Glutamatergic neuron (in vitro differentiated cells): Measurements from ENCODE around the gene CYTH1. TPM values are rescaled to one million over a fixed set of nuclear protein-coding genes. Genes with fewer than 3 reads are reported as not detected.

Experiments
- DNase-seq: peaks from one replicate; pipeline ENCODE4 v3.0.0; 2022
- H3K27ac Mint-ChIP-seq: one replicate; pipeline ENCODE4 v1.8.0; 2020; ENCODE audit warnings: mild to moderate bottlenecking, mixed read lengths, inconsistent platforms; ENCODE audit not compliant: unreplicated experiment
- H3K27me3 Mint-ChIP-seq: one replicate; pipeline ENCODE4 v1.8.0; 2020; ENCODE audit warnings: mild to moderate bottlenecking, moderate library complexity, mixed read lengths, inconsistent platforms; ENCODE audit not compliant: unreplicated experiment
- H3K36me3 Mint-ChIP-seq: one replicate; pipeline ENCODE4 v1.8.0; 2020; ENCODE audit warnings: mild to moderate bottlenecking, mixed read lengths, inconsistent platforms; ENCODE audit not compliant: unreplicated experiment
- H3K4me1 Mint-ChIP-seq: one replicate; pipeline ENCODE4 v1.8.0; 2020; ENCODE audit warnings: mild to moderate bottlenecking, low read depth, mixed read lengths, inconsistent platforms; ENCODE audit not compliant: unreplicated experiment
- H3K4me3 Mint-ChIP-seq: one replicate; pipeline ENCODE4 v1.8.0; 2020; ENCODE audit warnings: mild to moderate bottlenecking, mixed read lengths, inconsistent platforms; ENCODE audit not compliant: unreplicated experiment
- H3K9me3 Mint-ChIP-seq: one replicate; pipeline ENCODE4 v1.8.0; 2020; ENCODE audit warnings: mild to moderate bottlenecking, moderate library complexity, mixed read lengths, inconsistent platforms; ENCODE audit not compliant: unreplicated experiment
- CTCF ChIP-seq: fragments of 200-600 bp; sonication (generic); IDR thresholded peaks from one replicate; pipeline ENCODE4 v1.5.0; 2021; ENCODE audit not compliant: partially characterized antibody, unreplicated experiment
- total RNA-seq: library from RNA; stranded (reverse); fragmentation: NEBNext Ultra II Directional; extraction: Animal tissue kit (Norgen Biotek cat#: 25700); gene quantifications from one replicate; pipeline ENCODE4 v1.2.1, GENCODE V29; 2021; ENCODE audit not compliant: unreplicated experiment

The CYTH1 gene
- total RNA-seq, 1 donor from 2014 or later, result 57.2 TPM

- Mint-ChIP-seq H3K27me3 (peaks cover 1% of the 10 kb centered on the region), H3K36me3 (no peaks in the 10 kb centered on the region), H3K4me3 (no peak overlapping the region), H3K9me3 (no peaks in the 10 kb centered on the region), H3K4me1 (peaks cover 12% of the 10 kb centered on the region), H3K27ac (no peak overlapping the region)
- no peak for DNase-seq
- TF ChIP-seq CTCF, result no peak
Measured at GRCh38 chr17:78763561-78763960, 18.5 kb downstream of the CYTH1 start.

- Mint-ChIP-seq H3K27me3 (peaks cover 1% of the 10 kb centered on the region), H3K4me3 (no peak overlapping the region), H3K9me3 (no peaks in the 10 kb centered on the region), H3K4me1 (peaks cover 12% of the 10 kb centered on the region), H3K36me3 (no peaks in the 10 kb centered on the region), H3K27ac (no peak overlapping the region)
- no peak for TF ChIP-seq CTCF
- no peak for DNase-seq
Measured at GRCh38 chr17:78761789-78762406, 20.2 kb downstream of the CYTH1 start.

- no peak for DNase-seq
- Mint-ChIP-seq H3K27ac (no peak overlapping the region), H3K4me3 (no peak overlapping the region)
Measured at GRCh38 chr17:78759969-78760352, 22.1 kb downstream of the CYTH1 start.

GRCh38 chr17:78759203-78759968 is 22.7 kb downstream of the CYTH1 start:
- H3K9me3 Mint-ChIP-seq, result no peaks in the 10 kb centered on the region
- no peak for DNase-seq
- peaks cover 9% of the 10 kb centered on the region for H3K4me1 Mint-ChIP-seq
- no peak overlapping the region for H3K4me3 Mint-ChIP-seq
- H3K27me3 Mint-ChIP-seq, result peaks cover 1% of the 10 kb centered on the region
- H3K27ac Mint-ChIP-seq, result no peak overlapping the region
- no peak for TF ChIP-seq CTCF
- H3K36me3 Mint-ChIP-seq, result no peaks in the 10 kb centered on the region

More at GRCh38 chr17:78759969-78760352, 22.1 kb downstream of the CYTH1 start:
- Mint-ChIP-seq H3K4me1 (peaks cover 13% of the 10 kb centered on the region), H3K36me3 (no peaks in the 10 kb centered on the region), H3K9me3 (no peaks in the 10 kb centered on the region), H3K27me3 (peaks cover 1% of the 10 kb centered on the region)
- TF ChIP-seq CTCF, result no peak
